ENCODE measurements around the gene HLA-DQA1.

- no peak for TF ChIP-seq EZH2 (IDR thresholded peaks at IDR 0.05; ENCODE audit: low read length, missing control alignments)
- TF ChIP-seq, protein P1, sequence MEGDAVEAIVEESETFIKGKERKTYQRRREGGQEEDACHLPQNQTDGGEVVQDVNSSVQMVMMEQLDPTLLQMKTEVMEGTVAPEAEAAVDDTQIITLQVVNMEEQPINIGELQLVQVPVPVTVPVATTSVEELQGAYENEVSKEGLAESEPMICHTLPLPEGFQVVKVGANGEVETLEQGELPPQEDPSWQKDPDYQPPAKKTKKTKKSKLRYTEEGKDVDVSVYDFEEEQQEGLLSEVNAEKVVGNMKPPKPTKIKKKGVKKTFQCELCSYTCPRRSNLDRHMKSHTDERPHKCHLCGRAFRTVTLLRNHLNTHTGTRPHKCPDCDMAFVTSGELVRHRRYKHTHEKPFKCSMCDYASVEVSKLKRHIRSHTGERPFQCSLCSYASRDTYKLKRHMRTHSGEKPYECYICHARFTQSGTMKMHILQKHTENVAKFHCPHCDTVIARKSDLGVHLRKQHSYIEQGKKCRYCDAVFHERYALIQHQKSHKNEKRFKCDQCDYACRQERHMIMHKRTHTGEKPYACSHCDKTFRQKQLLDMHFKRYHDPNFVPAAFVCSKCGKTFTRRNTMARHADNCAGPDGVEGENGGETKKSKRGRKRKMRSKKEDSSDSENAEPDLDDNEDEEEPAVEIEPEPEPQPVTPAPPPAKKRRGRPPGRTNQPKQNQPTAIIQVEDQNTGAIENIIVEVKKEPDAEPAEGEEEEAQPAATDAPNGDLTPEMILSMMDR (conservative IDR thresholded peaks at IDR 0.05 in 1 of 2, IDR thresholded peaks at IDR 0.05 in 1 of 2; ENCODE audit: low read depth in 1 of 2, low read length in 2 of 2) = no peak
These were observed 22.8 kb downstream of the HLA-DQA1 start for GRCh38 chr6:32659856-32660595.
